H1 (cell line): ENCODE results near the gene C3orf20. TPM values are rescaled to one million over a fixed set of nuclear protein-coding genes. Genes with fewer than 3 reads are reported as not detected.
"Not testable (repeated sequence)": the region's sequence is repeated elsewhere in the genome, so short reads cannot be mapped to it uniquely, and the experiment has no call there.

Experiments
- CTCF ChIA-PET: fragments of 300-600 bp; sonication (Branson Sonifier 250); formaldehyde crosslinking; loops from one replicate; lab custom pipeline; 2021; ENCODE audit not compliant: partially characterized antibody; lab: Charles Lee
- POLR2A ChIA-PET: fragments of 300-600 bp; sonication (Branson Sonifier 250); formaldehyde crosslinking; loops from one replicate; lab custom pipeline; 2021; ENCODE audit warnings: inconsistent platforms; ENCODE audit not compliant: partially characterized antibody; lab: Charles Lee
- DNase-seq, 2 experiments: peaks; one replicate each; pipeline versions ENCODE4 v3.0.0 to v3.0.0-alpha.2; 2010 to 2022; ENCODE audit warnings: low spot score in 2 of 2, low read depth in 1 of 2, mixed read lengths in 1 of 2
- FAIRE-seq: peaks from 2 replicates; lab custom pipeline; 2011; peaks lifted over from hg19 to GRCh38; lab: Jason Lieb, UNC
- H2AFZ ChIP-seq: 2 replicates; pipeline ENCODE4 v1.8.1; 2012; ENCODE audit warnings: low read length, inconsistent platforms
- H2AK5ac ChIP-seq: 2 replicates; pipeline ENCODE4 v1.6.1; 2013; ENCODE audit warnings: low read depth, low read length
- H2BK120ac ChIP-seq: replicated peaks from 2 replicates; pipeline ENCODE3; 2013; ENCODE audit warnings: low read depth, low read length, inconsistent platforms
- H2BK12ac ChIP-seq: 2 replicates; pipeline ENCODE4 v1.6.1; 2013; ENCODE audit warnings: low read depth, low read length
- H2BK15ac ChIP-seq: 2 replicates; pipeline ENCODE4 v1.6.1; 2013; ENCODE audit warnings: low read length
- H2BK20ac ChIP-seq: 2 replicates; pipeline ENCODE4 v1.6.1; 2013; ENCODE audit warnings: low read length
- H2BK5ac ChIP-seq: 2 replicates; pipeline ENCODE4 v1.6.1; 2013; ENCODE audit warnings: low read depth, low read length
- H3K14ac ChIP-seq: 2 replicates; pipeline ENCODE4 v1.6.1; 2013; ENCODE audit warnings: inconsistent platforms; ENCODE audit not compliant: insufficient read length
- H3K18ac ChIP-seq: 2 replicates; pipeline ENCODE4 v1.6.1; 2013; ENCODE audit warnings: low read length; ENCODE audit errors: extremely low read depth
- H3K23ac ChIP-seq: 2 replicates; pipeline ENCODE4 v1.6.1; 2013; ENCODE audit warnings: inconsistent platforms; ENCODE audit not compliant: insufficient read length
- H3K23me2 ChIP-seq: 2 replicates; pipeline ENCODE4 v1.6.1; 2013; ENCODE audit warnings: low read depth, low read length
- H3K27ac ChIP-seq: 2 replicates; pipeline ENCODE4 v1.6.1; 2011; ENCODE audit warnings: low read depth, low read length, inconsistent platforms
- H3K27me3 ChIP-seq, 4 experiments: replicated peaks in 1 of 4; 1 replicate in 1 of 4; 2 replicates in 3 of 4; pipeline versions ENCODE4 v1.6.1 to v1.8.1; 2011 to 2013; ENCODE audit warnings: low read length in 3 of 4, mild to moderate bottlenecking in 3 of 4, inconsistent platforms in 2 of 4, mixed read lengths in 2 of 4, moderate library complexity in 1 of 4; ENCODE audit not compliant: control insufficient read depth in 3 of 4, insufficient read depth in 3 of 4; ENCODE audit errors: extremely low read depth in 1 of 4
- H3K36me3 ChIP-seq, 4 experiments: 2 replicates each; pipeline versions ENCODE4 v1.6.1 to v1.8.1; 2011 to 2013; ENCODE audit warnings: mild to moderate bottlenecking in 4 of 4, low read length in 3 of 4, moderate library complexity in 2 of 4, control low read depth in 1 of 4, inconsistent platforms in 1 of 4; ENCODE audit not compliant: insufficient read depth in 4 of 4, control insufficient read depth in 2 of 4
- H3K4ac ChIP-seq: replicated peaks from 2 replicates; pipeline ENCODE3; 2013; ENCODE audit warnings: low read length, low read depth, mixed read lengths, inconsistent platforms; ENCODE audit not compliant: insufficient read length
- H3K4me1 ChIP-seq, 4 experiments: replicated peaks in 1 of 4; 1 replicate in 1 of 4; 2 replicates in 3 of 4; pipeline versions ENCODE4 v1.6.1 to v1.8.1; 2011 to 2013; ENCODE audit warnings: low read length in 3 of 4, inconsistent platforms in 2 of 4, mixed read lengths in 1 of 4; ENCODE audit not compliant: insufficient read depth in 4 of 4, control insufficient read depth in 3 of 4
- H3K4me2 ChIP-seq, 2 experiments: 2 replicates each; pipeline versions ENCODE4 v1.6.1 to v1.8.1; 2011 to 2013; ENCODE audit warnings: low read depth in 2 of 2, low read length in 2 of 2, control low read depth in 1 of 2, inconsistent platforms in 1 of 2, mild to moderate bottlenecking in 1 of 2; ENCODE audit not compliant: insufficient read depth in 1 of 2
- H3K4me3 ChIP-seq, 4 experiments: fragments of 200-600, 300-600 bp in 1 of 4; sonication (generic), shearing (Covaris generic), sonication (Bioruptor Twin) in 1 of 4; 2 replicates each; pipeline versions ENCODE4 v1.5.1 to v1.8.1; 2011 to 2016; ENCODE audit warnings: low read length in 4 of 4, low read depth in 3 of 4, control low read depth in 2 of 4, inconsistent platforms in 2 of 4, mild to moderate bottlenecking in 2 of 4, mixed read lengths in 1 of 4, moderate library complexity in 1 of 4; ENCODE audit not compliant: insufficient read depth in 2 of 4; ENCODE audit errors: extremely low read depth in 1 of 4
- H3K56ac ChIP-seq: replicated peaks from 2 replicates; pipeline ENCODE3; 2013; ENCODE audit warnings: low read depth, mild to moderate bottlenecking, mixed read lengths, low read length, inconsistent platforms; ENCODE audit not compliant: insufficient read length
- H3K79me1 ChIP-seq: 2 replicates; pipeline ENCODE4 v1.6.1; 2013; ENCODE audit warnings: low read depth, low read length, control low read depth
- H3K79me2 ChIP-seq, 2 experiments: 2 replicates each; pipeline versions ENCODE4 v1.6.1 to v1.8.1; 2012 to 2013; ENCODE audit warnings: low read length in 2 of 2, mild to moderate bottlenecking in 2 of 2, inconsistent platforms in 1 of 2; ENCODE audit not compliant: insufficient read depth in 2 of 2, control insufficient read depth in 1 of 2
- H3K9ac ChIP-seq, 4 experiments: replicated peaks in 1 of 4; 1 replicate in 1 of 4; 2 replicates in 3 of 4; pipeline versions ENCODE4 v1.6.1 to v1.8.1; 2011 to 2013; ENCODE audit warnings: low read depth in 3 of 4, low read length in 3 of 4, control low read depth in 2 of 4, mild to moderate bottlenecking in 2 of 4, moderate library complexity in 2 of 4, inconsistent platforms in 1 of 4; ENCODE audit errors: extremely low read depth in 1 of 4
- H3K9me3 ChIP-seq, 2 experiments: 2 replicates each; pipeline versions ENCODE4 v1.6.1 to v1.8.1; 2012 to 2013; ENCODE audit warnings: mild to moderate bottlenecking in 2 of 2, moderate library complexity in 2 of 2, control low read depth in 1 of 2, inconsistent platforms in 1 of 2, low read depth in 1 of 2, low read length in 1 of 2, mixed read lengths in 1 of 2; ENCODE audit not compliant: insufficient read depth in 2 of 2
- H4K20me1 ChIP-seq, 2 experiments: replicated peaks in 1 of 2; 2 replicates each; pipeline versions ENCODE3 to v1.8.1; 2011 to 2013; ENCODE audit warnings: inconsistent platforms in 2 of 2, low read length in 2 of 2, mild to moderate bottlenecking in 1 of 2; ENCODE audit not compliant: insufficient read depth in 2 of 2, control insufficient read depth in 1 of 2
- H4K5ac ChIP-seq: 2 replicates; pipeline ENCODE4 v1.6.1; 2013; ENCODE audit warnings: low read length, low read depth, mixed read lengths, inconsistent platforms; ENCODE audit not compliant: insufficient read length
- H4K8ac ChIP-seq: 2 replicates; pipeline ENCODE4 v1.8.0; 2013; ENCODE audit warnings: mild to moderate bottlenecking, moderate library complexity, low read length, inconsistent platforms; ENCODE audit not compliant: insufficient read depth; ENCODE audit errors: extremely low read depth
- H4K91ac ChIP-seq: replicated peaks from 2 replicates; pipeline ENCODE3; 2013; ENCODE audit warnings: low read length, mixed read lengths, inconsistent platforms; ENCODE audit not compliant: insufficient read length
- WGBS, 2 experiments: shearing (Covaris generic) in 1 of 2; methylation state at CpG; one replicate each; pipeline versions ENCODE4 v1.1.6 to v1.1.7; 2013 to 2015; ENCODE audit warnings: low lambda C conversion rate in 2 of 2, mixed read lengths in 2 of 2, inconsistent platforms in 1 of 2, low coverage in 1 of 2, missing lambda C conversion rate in 1 of 2; ENCODE audit not compliant: insufficient replicate concordance in 2 of 2, insufficient coverage in 1 of 2, insufficient read length in 1 of 2; ENCODE audit errors: extremely low coverage in 1 of 2, missing lambda C conversion rate in 1 of 2; 5-methylcytosine and 5-hydroxymethylcytosine counted together
- polyA plus RNA-seq, 7 experiments: library from polyadenylated mRNA; depleted of rRNA in 3 of 7; stranded (reverse) in 5 of 7; unstranded in 2 of 7; fragments of >200 nt in 5 of 7; fragments of 200-250 nt in 2 of 7; gene quantifications; 1 replicate in 5 of 7; 2 replicates in 1 of 7; 4 replicates in 1 of 7; pipeline versions ENCODE4 v1.2.1 to v1.2.3, GENCODE V29; 2011 to 2013; ENCODE audit warnings: missing spikeins in 2 of 7, mixed read lengths in 2 of 7
- total RNA-seq: library from RNA; stranded (reverse); fragmentation: NEBNext Ultra II Directional; extraction: Animal tissue kit (Norgen Biotek cat#: 25700); gene quantifications from 2 replicates; pipeline ENCODE4 v1.2.1, GENCODE V29; 2021
- TF ChIP-seq, protein P1 (sequence below), 3 experiments: IDR thresholded peaks; 1 replicate in 2 of 3; 2 replicates in 1 of 3; pipeline versions ENCODE4 v1.5.1 to v1.6.1; 2011; ENCODE audit warnings: low read length in 3 of 3, mild to moderate bottlenecking in 3 of 3, inconsistent platforms in 2 of 3, low read depth in 1 of 3, moderate library complexity in 1 of 3; ENCODE audit not compliant: insufficient read depth in 1 of 3; ENCODE audit errors: control extremely low read depth in 1 of 3

Gene C3orf20
- total and polyA plus RNA-seq, 2 of the 8 experiments (the other 6 are each of a cell fraction or from before 2014, with no cell fraction given) = not detected

DNA sequence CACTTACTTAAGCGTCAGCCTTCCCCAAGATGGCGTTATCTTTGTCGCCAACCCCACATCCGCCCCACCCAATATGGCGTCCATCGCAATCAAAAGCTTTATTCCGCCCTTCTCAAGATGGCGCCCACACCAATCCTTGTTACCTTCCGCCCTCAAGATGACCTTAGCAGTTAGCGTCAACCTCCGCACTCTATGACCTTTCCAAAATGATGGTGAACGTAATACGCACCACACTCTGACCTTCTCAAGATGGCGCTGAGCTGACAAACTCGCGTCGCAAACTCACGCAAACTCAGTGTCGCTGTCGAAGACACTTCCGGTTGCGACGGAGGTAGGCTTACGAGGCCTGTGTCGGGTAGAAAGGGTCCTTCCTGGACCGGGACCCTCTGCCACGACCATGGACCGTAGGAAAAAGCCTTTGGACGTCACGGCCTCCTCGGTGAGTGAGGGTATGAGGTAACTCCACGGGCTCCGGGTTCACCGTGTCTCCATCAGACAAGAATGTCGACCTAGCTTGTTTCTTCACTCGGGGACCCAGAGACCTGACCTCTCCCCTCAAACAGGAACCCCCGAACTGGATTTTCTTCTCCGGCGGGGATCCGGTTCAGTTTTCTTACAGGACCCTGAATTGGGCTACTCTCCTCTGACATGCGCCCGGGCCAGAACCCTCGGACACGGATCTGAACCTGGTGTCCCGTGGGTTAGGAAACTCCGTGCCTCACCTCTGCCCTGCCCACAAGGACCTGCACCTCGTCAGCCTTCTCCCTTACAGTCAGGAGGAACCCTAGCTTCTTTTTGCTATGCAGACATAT is 23.3 kb upstream of the C3orf20 start, which contains the start of gene CCDC174 (continued):
- TF ChIP-seq, protein P1, sequence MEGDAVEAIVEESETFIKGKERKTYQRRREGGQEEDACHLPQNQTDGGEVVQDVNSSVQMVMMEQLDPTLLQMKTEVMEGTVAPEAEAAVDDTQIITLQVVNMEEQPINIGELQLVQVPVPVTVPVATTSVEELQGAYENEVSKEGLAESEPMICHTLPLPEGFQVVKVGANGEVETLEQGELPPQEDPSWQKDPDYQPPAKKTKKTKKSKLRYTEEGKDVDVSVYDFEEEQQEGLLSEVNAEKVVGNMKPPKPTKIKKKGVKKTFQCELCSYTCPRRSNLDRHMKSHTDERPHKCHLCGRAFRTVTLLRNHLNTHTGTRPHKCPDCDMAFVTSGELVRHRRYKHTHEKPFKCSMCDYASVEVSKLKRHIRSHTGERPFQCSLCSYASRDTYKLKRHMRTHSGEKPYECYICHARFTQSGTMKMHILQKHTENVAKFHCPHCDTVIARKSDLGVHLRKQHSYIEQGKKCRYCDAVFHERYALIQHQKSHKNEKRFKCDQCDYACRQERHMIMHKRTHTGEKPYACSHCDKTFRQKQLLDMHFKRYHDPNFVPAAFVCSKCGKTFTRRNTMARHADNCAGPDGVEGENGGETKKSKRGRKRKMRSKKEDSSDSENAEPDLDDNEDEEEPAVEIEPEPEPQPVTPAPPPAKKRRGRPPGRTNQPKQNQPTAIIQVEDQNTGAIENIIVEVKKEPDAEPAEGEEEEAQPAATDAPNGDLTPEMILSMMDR (IDR thresholded peaks at IDR 0.05; ENCODE audit: control extremely low read depth in 1 of 3, insufficient read depth in 1 of 3, low read depth in 1 of 3, low read length in 3 of 3) = no peak

DNA sequence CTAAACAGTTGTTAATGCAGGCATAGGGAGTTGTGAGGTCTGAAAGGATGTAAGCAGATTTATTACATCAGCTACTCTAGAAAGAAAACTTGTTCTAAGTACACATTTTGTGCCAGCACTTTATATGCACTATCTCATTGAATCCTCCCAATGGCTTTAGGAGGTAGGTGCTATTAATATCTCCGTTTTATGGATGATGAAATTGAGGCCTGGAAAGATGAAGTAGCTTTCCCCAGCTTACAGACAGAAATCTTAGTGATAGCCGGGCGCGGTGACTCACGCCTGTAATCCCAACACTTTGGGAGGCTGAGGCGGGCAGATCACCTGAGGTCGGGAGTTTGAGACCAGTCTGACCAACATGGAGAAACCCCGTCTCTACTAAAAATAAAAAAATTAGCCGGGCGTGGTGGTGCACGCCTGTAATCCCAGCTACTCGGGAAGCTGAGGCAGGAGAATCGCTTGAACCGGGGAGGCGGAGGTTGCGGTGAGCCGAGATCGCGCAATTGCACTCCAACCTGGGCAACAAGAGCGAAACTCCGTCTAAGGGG is 22.5 kb upstream of the C3orf20 start:
- H2BK12ac ChIP-seq, H3K14ac ChIP-seq, H2BK120ac ChIP-seq, H3K18ac ChIP-seq, H3K56ac ChIP-seq, H3K23ac ChIP-seq, DNase-seq, H3K23me2 ChIP-seq, H4K91ac ChIP-seq, H3K4me1 ChIP-seq, FAIRE-seq, H4K5ac ChIP-seq, H4K20me1 ChIP-seq, H2BK20ac ChIP-seq, H3K27me3 ChIP-seq, H3K4ac ChIP-seq, H2AK5ac ChIP-seq, H3K27ac ChIP-seq, H3K9me3 ChIP-seq, H3K79me1 ChIP-seq, H2BK15ac ChIP-seq, H4K8ac ChIP-seq: not testable (repeated sequence)
- Histone ChIP-seq H3K79me2 (peaks cover 3 to 18% of the 10 kb centered on the region in 2 experiments; a peak in 2 of 4 replicates), H3K4me2 (peak overlapping the region; percentile 60 to 95), H2BK5ac (peak overlapping the region; percentile 93; the same call in 1 of the 2 replicates), H3K9ac (peak overlapping the region; percentile 84 to 98 (median 90); a peak in 6 of 7 replicates), H2AFZ (peak overlapping the region; percentile 96; the same call in 1 of the 2 replicates), H3K36me3 (peaks cover 5 to 29% (median 18%) of the 10 kb centered on the region in 4 experiments), H3K4me3 (peak overlapping the region; percentile 88 to 99 (median 93))
- WGBS, 2 experiments = 89% methylated on average over 15 of the region's 21 CpGs; no CpG with 5 or more reads in 1 of the 2 experiments
- ChIA-PET POLR2A (interaction anchor here (0.9 to 2.1 kb wide), 8 partner anchors 9 to 474 kb away, joined by 3 to 14 read pairs (median 4); partner anchors contain the start of genes C3orf20, LSM3, NR2C2 and XPC), CTCF (interaction anchor here (0.6 to 2.0 kb wide), 10 partner anchors 20 to 440 kb away, joined by 3 to 6 read pairs (median 3); no protein-coding TSS in a partner anchor)
